Central memory CD4-positive, alpha-beta T cell (primary cell): ENCODE data around the gene NAPA.

Experiments
- DNase-seq: peaks from one replicate; pipeline ENCODE4 v3.0.0; 2022
- total RNA-seq, 3 experiments: gene quantifications; one replicate each; lab custom pipeline; 2026; lab: John Stamatoyannopoulos, UW

The NAPA gene
- 33.8 to 65.2 (median 48.5) reads per million in 3 experiments for total RNA-seq

DNA sequence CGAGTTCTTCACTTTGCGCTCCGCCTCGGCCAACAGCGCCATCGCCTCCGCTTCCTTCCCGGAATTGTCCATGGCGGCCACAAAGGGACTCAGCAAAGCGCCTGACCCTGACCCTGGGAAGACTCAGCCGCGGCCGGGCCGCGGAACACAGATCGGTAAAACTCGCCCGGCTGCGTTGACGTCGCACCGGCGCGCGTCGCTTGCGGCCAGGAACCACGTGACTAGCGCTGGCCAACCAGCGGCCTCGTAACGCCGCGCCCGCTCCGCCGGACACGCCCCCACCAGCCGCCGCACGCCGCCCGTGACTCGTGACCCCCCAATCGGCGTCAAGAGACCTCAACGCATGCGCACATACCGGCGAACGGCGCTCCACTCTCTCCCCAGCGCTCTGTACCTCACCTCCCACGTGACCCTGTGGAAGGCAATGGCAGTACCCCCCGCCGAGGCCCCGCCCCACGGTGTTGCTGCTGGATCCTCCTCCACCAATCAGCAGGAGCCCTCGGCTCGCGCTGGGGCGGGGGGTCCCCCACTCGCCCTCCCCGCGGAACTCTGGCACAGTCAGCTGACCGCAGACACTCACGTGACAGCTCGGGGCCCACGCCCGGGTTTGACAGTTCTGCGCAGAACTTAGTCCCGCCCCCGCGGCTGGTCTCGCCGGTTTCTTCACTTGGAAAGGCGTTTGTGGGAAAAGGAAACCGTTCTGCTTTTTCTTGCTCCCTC, at the start of gene NAPA:
NAPA (minus strand) TSS at position 195 of the 720 bp plus-strand sequence; CDS start at position 72, 123 bp downstream.
- peak; percentile 100 for DNase-seq

DNA sequence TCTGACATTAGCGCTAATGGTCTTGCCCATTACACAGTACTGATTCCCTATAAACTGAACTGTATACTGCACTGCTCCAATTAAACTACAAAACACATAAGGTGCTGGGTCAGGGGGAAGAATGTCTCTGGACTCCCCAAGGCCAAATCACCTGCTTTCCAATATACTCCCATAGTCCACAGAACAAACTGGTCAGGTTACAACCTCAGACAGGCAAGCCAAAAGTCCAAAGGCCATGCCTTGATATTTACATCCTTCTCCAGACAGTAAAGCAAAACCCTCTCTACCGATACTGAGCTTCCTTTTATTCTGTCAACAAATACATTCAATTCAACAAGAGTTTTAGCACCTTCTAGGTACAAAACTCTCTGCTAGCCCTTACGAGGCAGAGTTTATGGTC, 49.2 kb upstream of the NAPA start:
- no peak for DNase-seq

GRCh38 chr19:47561440-47562057, 46.7 kb upstream of the NAPA start:
- DNase-seq = no peak

DNA sequence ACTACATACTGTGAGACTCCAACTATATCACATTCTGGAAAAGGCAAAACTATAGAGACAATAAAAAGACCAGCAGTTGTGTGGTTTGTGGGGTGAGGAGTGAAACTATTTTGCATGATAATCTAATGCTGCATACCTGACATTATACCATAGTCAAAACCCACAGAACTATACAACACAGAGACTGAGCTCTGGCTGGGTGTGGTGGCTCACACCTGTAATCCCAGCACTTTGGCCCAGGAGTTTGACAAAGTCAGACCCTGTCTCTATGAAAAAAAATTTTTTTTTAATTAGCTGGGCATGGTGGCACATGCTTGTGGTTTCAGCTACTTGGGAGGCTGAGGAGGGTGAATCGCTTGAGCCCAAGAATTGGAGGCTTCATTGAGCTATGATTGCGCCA, 46.1 kb upstream of the NAPA start:
- DNase-seq = no peak

DNA sequence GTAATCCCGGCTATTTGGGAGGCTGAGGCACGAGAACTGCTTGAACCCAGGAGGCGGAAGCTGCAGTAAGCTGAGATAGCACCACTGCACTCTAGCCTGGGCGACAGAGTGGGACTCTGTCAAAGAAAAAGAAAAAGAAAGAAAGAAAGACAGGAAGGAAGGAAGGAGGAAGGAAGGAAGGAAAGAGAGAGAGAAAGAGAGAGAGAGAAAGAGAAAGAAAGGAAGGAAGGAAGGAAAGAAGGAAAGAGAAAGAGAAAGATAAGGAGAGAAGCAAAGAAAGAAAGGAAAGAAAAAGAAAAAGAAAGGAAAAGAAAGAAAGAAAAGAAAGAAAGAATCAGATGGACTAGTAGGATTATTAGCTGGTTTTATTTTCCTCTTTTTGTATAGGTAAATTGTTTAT, 35.3 kb upstream of the NAPA start:
- no peak for DNase-seq

GRCh38 chr19:47549261-47549862, 34.5 kb upstream of the NAPA start:
- no peak for DNase-seq

GRCh38 chr19:47547199-47547598, 32.3 kb upstream of the NAPA start:
- no peak for DNase-seq

DNA sequence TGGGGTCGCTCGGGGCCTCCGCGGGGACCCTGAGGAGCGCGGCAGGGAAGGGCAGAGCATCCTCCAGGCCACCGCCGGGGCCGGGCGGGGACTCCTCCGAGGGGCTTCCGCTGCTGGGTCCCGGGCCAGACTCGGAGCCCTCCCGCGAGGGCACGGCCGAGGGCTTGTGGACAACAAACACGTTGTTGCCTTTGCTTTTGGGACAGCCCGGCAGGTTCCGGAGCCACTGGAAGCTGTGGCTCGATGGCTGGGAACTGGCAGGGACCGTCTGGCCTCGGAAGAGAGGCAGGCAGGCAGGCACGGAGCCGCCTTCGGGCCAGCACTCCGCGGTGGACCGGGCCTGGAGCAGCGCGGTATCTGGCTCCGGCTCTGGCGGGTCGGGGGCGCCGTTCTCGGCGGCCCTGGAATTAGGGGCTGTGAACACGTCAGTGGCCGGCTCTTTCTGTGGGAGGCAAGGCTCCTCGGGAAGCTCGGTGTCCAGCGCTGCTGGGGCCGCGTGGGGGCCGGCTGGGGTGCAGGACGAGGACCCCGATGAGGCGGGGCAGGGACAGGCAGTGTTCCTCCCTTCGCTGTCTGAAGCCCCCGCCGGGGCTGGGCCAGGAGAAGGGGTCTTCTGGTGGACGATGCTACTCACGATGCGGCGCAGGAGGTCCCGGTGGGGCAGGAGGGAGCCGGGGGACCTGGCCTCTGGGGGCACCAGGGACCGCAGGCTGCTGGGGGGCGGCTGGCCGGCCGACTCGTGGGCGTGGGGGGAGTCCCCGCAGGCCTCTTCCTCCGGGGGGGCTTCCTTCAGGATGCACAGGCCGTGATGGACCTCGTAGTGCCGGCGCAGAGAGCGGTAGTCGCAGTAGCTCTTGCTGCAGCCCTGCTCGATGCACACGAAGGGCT, 30.4 kb upstream of the NAPA start:
- no peak for DNase-seq

GRCh38 chr19:47544476-47544875, 29.6 kb upstream of the NAPA start:
- DNase-seq = no peak

DNA sequence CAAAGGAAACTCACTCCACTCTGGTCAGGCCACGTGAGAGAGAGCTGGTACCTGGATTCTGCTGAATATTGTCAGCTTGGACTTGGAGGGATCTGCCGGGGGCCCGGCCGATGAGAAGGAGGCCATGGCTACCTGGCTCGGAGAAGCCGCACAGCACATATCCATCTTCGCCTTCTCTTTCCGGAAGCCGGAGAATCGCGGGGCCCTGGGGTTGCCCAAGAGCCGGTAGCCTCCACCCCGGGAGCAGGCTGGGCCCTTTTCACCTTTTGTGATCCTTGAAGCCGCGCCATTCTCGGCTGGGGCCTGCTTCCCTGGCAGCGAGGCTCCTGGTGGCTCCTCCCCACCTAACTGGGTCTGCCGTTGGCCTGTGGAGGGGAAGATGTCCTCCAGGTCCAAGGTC, 29.2 kb upstream of the NAPA start:
- DNase-seq = no peak

DNA sequence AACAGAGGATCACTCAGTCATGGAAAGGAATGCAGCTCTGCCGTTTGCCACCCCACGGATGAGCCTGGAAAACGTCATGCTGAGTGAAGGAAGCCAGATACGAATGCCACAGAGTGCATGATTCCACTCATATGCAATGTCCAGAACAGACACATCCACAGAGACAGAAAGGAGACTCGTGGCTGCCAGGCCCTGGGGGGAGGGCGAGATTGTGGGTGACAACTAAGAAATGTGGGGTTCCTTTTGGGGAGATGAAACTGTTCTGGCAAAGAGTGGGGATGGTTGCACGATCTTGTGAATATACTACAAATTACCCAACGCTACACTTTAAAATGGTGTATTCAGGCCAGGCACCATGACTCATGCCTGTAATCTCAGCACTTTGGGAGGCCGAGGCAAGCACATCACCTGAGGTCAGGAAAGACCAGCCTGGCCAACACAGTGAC, 27.2 kb upstream of the NAPA start:
- no peak for DNase-seq

DNA sequence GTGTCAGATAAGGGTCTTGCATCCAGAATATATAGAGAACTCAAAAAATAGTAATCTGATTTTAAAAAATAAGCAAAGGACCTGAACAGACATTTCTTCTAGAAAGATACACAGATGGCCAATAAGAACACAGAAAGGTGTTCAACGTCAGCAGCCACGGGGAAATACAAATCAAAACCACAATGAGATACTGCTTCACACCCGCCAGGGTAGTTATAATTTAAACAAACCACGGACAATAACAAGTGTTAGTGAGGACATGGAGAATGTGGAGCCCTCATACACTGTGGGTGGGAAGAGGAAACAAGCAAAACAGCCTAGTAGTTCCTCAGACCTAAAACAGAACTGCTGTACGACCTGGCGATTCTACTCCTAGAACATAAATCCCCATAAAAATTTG, 26.7 kb upstream of the NAPA start:
- DNase-seq = peak; percentile 67

GRCh38 chr19:47540748-47541147, 25.9 kb upstream of the NAPA start:
- DNase-seq = no peak

DNA sequence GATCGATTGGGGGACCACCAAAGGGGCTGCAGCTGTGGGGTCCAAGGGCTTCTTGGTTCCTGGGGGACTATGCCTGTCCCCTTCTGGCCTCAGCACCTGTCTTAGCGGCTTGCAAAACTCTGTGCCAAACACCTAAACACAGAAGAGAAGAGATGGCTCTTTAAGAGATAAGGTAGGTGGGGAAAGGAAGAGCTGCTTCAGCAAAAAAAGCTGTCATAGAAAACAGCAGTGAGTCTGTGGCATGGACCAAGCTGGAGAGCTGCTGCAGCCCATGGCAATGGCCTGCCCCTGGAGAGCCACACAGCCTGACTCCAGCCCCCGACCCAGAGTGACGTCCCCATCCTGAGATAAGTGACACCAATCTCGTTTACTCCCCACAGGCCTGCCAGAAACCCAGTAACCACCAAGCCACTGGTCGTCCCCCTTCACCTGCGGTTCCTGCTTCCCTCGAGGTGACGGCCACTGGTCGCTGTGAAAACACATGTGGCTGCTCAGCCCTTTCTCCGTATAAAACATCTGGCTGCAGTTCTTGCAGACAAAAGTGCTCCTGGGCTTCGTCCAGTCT, 25.0 kb upstream of the NAPA start:
- DNase-seq = no peak

- DNase-seq = no peak
These were observed 23.9 kb upstream of the NAPA start for GRCh38 chr19:47538812-47539211.

- DNase-seq = no peak
These were observed 22.6 kb upstream of the NAPA start for GRCh38 chr19:47537493-47537892.

DNA sequence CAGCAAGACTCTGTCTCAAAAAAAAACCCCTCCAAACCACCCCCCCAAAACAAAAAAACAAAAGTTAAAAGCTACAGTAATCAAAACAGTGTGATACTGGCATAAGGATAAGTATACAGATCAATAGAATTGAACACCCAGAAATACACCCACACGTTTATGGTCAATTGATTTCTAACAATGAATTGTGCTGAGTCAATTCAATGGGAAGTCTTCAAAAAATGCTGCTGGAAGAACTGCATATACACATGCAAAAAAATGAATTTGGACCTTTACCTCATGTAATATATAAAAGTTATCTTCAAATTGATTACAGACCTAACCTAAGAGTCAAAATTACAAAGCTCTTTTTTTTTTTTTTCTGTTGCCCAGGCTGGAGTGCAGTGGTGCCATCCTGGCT, 19.8 kb upstream of the NAPA start:
- no peak for DNase-seq

DNA sequence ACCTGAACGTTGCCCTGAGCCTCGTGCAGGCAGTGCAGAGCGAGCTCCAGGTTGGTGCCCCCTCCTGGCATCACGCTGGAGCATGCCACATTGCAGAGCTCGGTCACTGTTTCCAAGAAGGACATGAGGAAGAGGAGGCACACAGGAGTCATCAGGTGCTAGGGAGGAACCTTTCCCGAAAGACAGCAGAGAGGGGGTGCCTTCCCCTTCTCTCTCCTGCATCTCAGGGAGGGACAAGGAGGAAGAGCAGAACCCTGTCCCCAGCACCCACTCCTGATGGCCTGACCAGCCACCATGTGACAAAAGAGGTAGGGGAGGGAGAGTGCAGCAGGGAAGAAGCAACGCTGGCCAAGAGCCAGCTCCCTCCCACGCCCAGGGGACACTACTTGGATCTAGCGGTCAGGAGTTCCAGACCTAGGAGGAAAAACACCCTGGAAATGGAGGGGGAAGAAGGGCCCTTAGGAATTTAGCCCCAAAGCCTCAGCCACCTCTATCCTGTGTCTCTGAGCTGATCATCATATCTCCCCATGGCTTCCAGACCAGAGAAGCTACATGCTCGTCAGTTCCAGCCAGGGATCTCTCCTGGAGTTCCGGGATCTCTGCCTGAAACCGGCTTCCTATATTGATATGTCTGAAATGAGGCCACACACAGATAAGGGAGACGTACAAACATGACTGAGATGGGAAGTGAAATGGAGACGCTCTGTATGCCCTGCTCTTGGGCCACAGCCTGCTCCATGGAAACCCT, 17.0 kb upstream of the NAPA start:
- DNase-seq = no peak

GRCh38 chr19:47529018-47529742, 14.3 kb upstream of the NAPA start:
- no peak for DNase-seq

DNA sequence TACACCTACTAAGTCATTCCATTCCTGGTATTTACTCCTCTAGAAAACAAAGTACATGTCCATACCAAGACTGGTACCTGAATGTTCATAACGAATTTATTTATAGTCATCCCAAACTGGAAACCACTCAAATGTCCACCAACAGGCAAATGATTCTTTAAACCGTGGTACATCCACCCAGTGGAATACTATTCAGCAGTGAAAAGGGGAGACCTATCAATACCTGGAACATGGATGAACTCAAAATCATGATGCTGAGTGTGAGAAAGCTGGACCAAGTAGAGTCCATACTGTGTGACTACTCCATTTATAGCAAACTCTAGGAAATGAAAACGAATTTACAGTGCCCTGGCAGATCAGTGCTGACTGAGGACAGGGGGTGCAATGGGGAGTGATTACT, 11.9 kb upstream of the NAPA start:
- no peak for DNase-seq

GRCh38 chr19:47523473-47523872, 8.6 kb upstream of the NAPA start:
- no peak for DNase-seq
